HUDEP-2 (cell line): ENCODE data around the gene RNF208.

ENCODE experiments used
- DNase-seq, 76 experiments: peaks; one replicate each; lab custom pipeline; 2025; ENCODE audit not compliant: unreplicated experiment in 76 of 76; lab: John Stamatoyannopoulos, UW

RNF208 gene

GRCh38 chr9:137215196-137215986 is 6.6 kb downstream of the RNF208 start:
- DNase-seq = no peak

- DNase-seq = no peak
These were observed 7.4 kb downstream of the RNF208 start for GRCh38 chr9:137214620-137215019.

- peak in 13 of 76 experiments; percentile 3 to 25 (median 16) for DNase-seq
These were observed 8.6 kb downstream of the RNF208 start for GRCh38 chr9:137213160-137214060.

- DNase-seq = no peak
These were observed 9.5 kb downstream of the RNF208 start for GRCh38 chr9:137212520-137212919.

- DNase-seq = no peak
These were observed 10.5 kb downstream of the RNF208 start for GRCh38 chr9:137211532-137211931.

- peak in 50 of 76 experiments; percentile 6 to 70 (median 42) for DNase-seq
These were observed 15.4 kb downstream of the RNF208 start for GRCh38 chr9:137206602-137207001.

- DNase-seq = peak in 73 of 76 experiments; percentile 15 to 90 (median 71)
These were observed 16.6 kb downstream of the RNF208 start, which contains the start of the genes NDOR1 and TMEM203 for GRCh38 chr9:137205126-137206069. Gene NDOR1 (plus strand): TSS chr9:137205700. CDS start chr9:137205778, 78 bp downstream. Gene TMEM203 (minus strand): TSS chr9:137205648. CDS start chr9:137205414, 234 bp downstream.

GRCh38 chr9:137204731-137205125 is 17.3 kb downstream of the RNF208 start:
- no peak for DNase-seq

- peak in 8 of 76 experiments; percentile 7 to 26 (median 14) for DNase-seq
These were observed 19.1 kb downstream of the RNF208 start for GRCh38 chr9:137202966-137203365.

- DNase-seq = no peak
These were observed 20.7 kb downstream of the RNF208 start for GRCh38 chr9:137201205-137201868.

GRCh38 chr9:137200311-137201204 is 21.5 kb downstream of the RNF208 start, which contains the start of gene TPRN:
Gene TPRN (minus strand): TSS chr9:137200741. CDS start chr9:137200711, 30 bp downstream.
- peak in 75 of 76 experiments; percentile 33 to 99 (median 98) for DNase-seq

- DNase-seq = no peak
These were observed 22.5 kb downstream of the RNF208 start for GRCh38 chr9:137199411-137200121.

- no peak for DNase-seq
These were observed 23.1 kb downstream of the RNF208 start for GRCh38 chr9:137198902-137199283.

GRCh38 chr9:137198051-137198901 is 23.8 kb downstream of the RNF208 start:
- no peak for DNase-seq

GRCh38 chr9:137195525-137196220 is 26.4 kb downstream of the RNF208 start:
- DNase-seq = no peak

- DNase-seq = no peak
These were observed 27.1 kb downstream of the RNF208 start for GRCh38 chr9:137194909-137195308.
